BJ (cell line): Measurements from ENCODE around the gene METTL3. TPM values are rescaled to one million over a fixed set of nuclear protein-coding genes. Genes with fewer than 3 reads are reported as not detected.

ENCODE experiments used
- CTCF ChIA-PET: fragments of 350-600 bp; formaldehyde crosslinking; extraction: SDS; loops from one replicate; lab custom pipeline; 2021; ENCODE audit warnings: antibody characterized with exemption, inconsistent platforms; lab: Yijun Ruan, JAX
- POLR2A ChIA-PET: fragments of 300-600 bp; sonication (Branson Sonifier 250); formaldehyde crosslinking; extraction: SDS; loops from one replicate; lab custom pipeline; 2021; ENCODE audit warnings: antibody characterized with exemption; lab: Charles Lee
- DNase-seq: peaks from one replicate; pipeline ENCODE4 v3.0.0-alpha.2; 2011; ENCODE audit warnings: low read depth
- H3K27me3 ChIP-seq: 2 replicates; pipeline ENCODE4 v1.6.0; 2011; ENCODE audit warnings: low read length; ENCODE audit not compliant: control insufficient read depth, insufficient read depth
- H3K36me3 ChIP-seq: 2 replicates; pipeline ENCODE4 v1.5.1; 2011; ENCODE audit warnings: low read length; ENCODE audit not compliant: control insufficient read depth, insufficient read depth
- H3K4me3 ChIP-seq: 2 replicates; pipeline ENCODE4 v1.5.1; 2011; ENCODE audit warnings: low read depth, mild to moderate bottlenecking, control low read depth, low read length
- CTCF ChIP-seq: IDR thresholded peaks from 2 replicates; pipeline ENCODE4 v1.5.1; 2011; ENCODE audit warnings: low read depth, mild to moderate bottlenecking, control low read depth, inconsistent platforms, low read length, moderate library complexity; ENCODE audit not compliant: insufficient read depth
- polyA plus RNA-seq: library from polyadenylated mRNA; depleted of rRNA; stranded (reverse); fragments of >200 nt; gene quantifications from 2 replicates; pipeline ENCODE4 v1.2.3, GENCODE V29; 2011

Gene METTL3
- polyA plus RNA-seq, 1 experiment = 63.3 TPM

DNA sequence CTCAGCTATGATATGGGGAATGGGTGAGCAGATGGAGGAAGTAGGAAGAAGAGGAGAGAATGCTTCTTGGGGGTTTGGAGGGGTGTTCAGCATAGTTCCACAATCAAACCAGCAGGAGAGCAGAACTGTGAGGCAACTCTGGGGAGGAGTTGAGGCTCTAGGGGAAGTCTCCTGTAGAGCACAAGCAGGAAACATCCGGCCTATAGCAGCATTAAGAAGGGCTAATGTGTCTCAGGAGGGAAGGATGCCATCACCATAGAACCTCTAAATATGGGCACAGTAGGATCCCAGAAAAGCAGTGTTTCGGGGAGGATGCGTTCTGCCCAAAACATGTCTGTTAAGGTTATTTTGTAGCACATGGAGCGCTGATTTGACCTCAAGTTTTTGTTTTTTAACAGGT lies 23.4 kb upstream of the METTL3 start:
- CTCF ChIA-PET = interaction anchor here (0.9 kb wide), 1 partner anchor 97 kb away, joined by 3 read pairs; no protein-coding TSS in a partner anchor

GRCh38 chr14:21533294-21533693 lies 22.2 kb upstream of the METTL3 start:
- POLR2A ChIA-PET = no interaction called here
- Histone ChIP-seq H3K4me3 (no peak overlapping the region), H3K27me3 (peaks cover 28% of the 10 kb centered on the region), H3K36me3 (no peaks in the 10 kb centered on the region)
- no peak for TF ChIP-seq CTCF
- CTCF ChIA-PET = interaction anchor here (0.9 kb wide), 1 partner anchor 96 kb away, joined by 3 read pairs; no protein-coding TSS in a partner anchor
- DNase-seq = no peak

More for the DNA sequence above, 23.4 kb upstream of the METTL3 start:
- Histone ChIP-seq H3K4me3 (no peak overlapping the region), H3K36me3 (no peaks in the 10 kb centered on the region), H3K27me3 (peaks cover 29% of the 10 kb centered on the region)
- no peak for DNase-seq
- POLR2A ChIA-PET = interaction anchor here (0.7 kb wide), 1 partner anchor 25 kb away, joined by 6 read pairs; no protein-coding TSS in a partner anchor
- TF ChIP-seq CTCF = no peak

GRCh38 chr14:21529515-21529914 lies 18.4 kb upstream of the METTL3 start:
- ChIA-PET CTCF (interaction anchor here (0.6 kb wide), 1 partner anchor 438 kb away, joined by 3 read pairs; no protein-coding TSS in a partner anchor), POLR2A (no interaction called here)
- TF ChIP-seq CTCF = no peak
- DNase-seq = no peak
- no peak overlapping the region for H3K4me3 ChIP-seq
- peaks cover 7% of the 10 kb centered on the region for H3K27me3 ChIP-seq
- peaks cover 2% of the 10 kb centered on the region; the same call in 1 of the 2 replicates for H3K36me3 ChIP-seq

DNA sequence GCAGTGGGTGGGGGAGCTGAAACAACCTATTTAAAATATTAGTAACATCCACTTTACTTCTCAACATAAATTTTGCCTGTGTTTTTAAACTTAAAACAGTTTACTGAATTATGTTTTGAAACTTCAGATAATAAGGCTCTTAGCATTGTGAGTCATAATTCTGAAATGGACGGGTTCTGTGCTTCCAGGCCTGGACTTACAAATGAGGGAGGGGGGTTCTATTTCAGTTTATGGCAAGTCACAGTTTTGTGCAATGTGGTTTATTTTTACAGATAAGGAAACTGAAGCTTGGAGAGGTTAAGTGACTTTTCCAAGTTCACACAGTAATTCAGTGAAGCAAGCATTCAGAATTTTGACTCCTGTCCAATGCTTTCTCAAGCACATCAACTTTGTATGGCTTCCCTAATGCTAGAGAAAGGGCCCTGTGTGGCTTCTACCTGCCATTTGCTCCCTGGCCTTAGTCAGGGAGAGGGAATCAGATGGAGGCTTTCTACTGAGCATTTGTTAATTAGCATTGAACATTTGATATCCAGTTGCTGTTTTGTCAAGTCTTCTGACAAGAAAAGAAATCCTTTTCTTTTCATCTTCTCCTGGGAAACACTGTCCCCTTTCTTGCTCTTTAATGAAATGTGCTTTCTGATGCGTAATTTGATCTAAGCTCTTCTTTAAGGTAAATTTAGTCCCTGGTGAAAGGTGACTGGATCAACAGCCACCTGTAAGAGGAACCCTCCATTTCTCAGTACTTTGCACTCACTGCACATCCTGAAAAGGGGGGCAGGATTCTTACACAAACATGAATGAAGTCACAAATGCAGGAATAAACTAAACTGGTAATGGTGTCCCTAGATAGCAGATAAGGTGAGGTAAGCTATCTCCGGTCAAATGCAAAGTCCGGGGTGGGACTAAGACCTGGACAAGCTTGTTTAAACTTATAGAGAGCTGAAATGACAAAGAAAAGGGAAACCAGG lies 17.5 kb upstream of the METTL3 start:
- Histone ChIP-seq H3K4me3 (no peak overlapping the region), H3K27me3 (0 out of 2 replicates have a peak, but pooled peaks cover 5% of the 10 kb centered on the region), H3K36me3 (peaks cover 2% of the 10 kb centered on the region; the same call in 1 of the 2 replicates)
- ChIA-PET CTCF (interaction anchor here (0.6 kb wide), 2 partner anchors 12 to 55 kb away, joined by 3 to 4 read pairs; no protein-coding TSS in a partner anchor), POLR2A (interaction anchor here (0.6 kb wide), 1 partner anchor 15 kb away, joined by 6 read pairs; no protein-coding TSS in a partner anchor)
- DNase-seq = no peak
- TF ChIP-seq CTCF = no peak

DNA sequence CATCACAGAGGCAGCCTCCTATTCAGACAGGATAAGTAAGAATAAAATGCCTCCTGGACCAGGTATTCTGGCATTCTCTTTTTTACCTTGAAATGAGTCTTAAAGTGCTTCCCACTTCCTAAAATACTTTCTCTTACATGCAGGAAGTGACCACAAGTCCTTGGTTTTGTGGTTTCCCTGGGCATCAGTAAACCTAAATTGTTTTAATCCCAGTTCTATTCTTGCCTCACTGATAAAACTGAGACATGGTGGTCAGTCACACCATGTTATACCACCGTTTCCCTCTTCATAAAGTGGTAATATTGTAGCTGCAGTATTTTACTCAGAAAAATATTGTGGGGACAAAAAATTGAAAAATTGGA lies 16.2 kb upstream of the METTL3 start:
- POLR2A ChIA-PET = no interaction called here

More for the DNA sequence above, 16.2 kb upstream of the METTL3 start:
- CTCF ChIA-PET = no interaction called here
- TF ChIP-seq CTCF = no peak
- Histone ChIP-seq H3K36me3 (peaks cover 2% of the 10 kb centered on the region; the same call in 1 of the 2 replicates), H3K4me3 (no peak overlapping the region), H3K27me3 (0 out of 2 replicates have a peak, but pooled peaks cover 5% of the 10 kb centered on the region)
- DNase-seq = no peak
